Ecto neural progenitor cell (in vitro differentiated cells): ENCODE data around the gene TAF3.

Source experiments
- DNase-seq: peaks from one replicate; pipeline ENCODE4 v3.0.0-alpha.2; 2018; ENCODE audit warnings: low spot score

Gene TAF3

GRCh38 chr10:8035641-8036470 lies 217.6 kb downstream of the TAF3 start:
- peak; percentile 60 for DNase-seq

GRCh38 chr10:8036506-8037198 lies 218.3 kb downstream of the TAF3 start:
- peak; percentile 47 for DNase-seq

GRCh38 chr10:8037199-8037801 lies 219.0 kb downstream of the TAF3 start:
- peak; percentile 48 for DNase-seq

GRCh38 chr10:8037941-8038894 lies 219.9 kb downstream of the TAF3 start:
- peak; percentile 48 for DNase-seq

- DNase-seq: no peak
These were observed 221.1 kb downstream of the TAF3 start for GRCh38 chr10:8039321-8039881.

GRCh38 chr10:8040651-8041050 lies 222.3 kb downstream of the TAF3 start:
- no peak for DNase-seq

GRCh38 chr10:8041284-8041991 lies 223.1 kb downstream of the TAF3 start:
- no peak for DNase-seq

- peak; percentile 45 for DNase-seq
These were observed 223.9 kb downstream of the TAF3 start for GRCh38 chr10:8041992-8042720.

GRCh38 chr10:8042721-8043568 lies 224.6 kb downstream of the TAF3 start:
- peak; percentile 53 for DNase-seq

- peak; percentile 72 for DNase-seq
These were observed 225.4 kb downstream of the TAF3 start for GRCh38 chr10:8043569-8044306.

- DNase-seq: no peak
These were observed 226.1 kb downstream of the TAF3 start for GRCh38 chr10:8044331-8044907.

- DNase-seq: peak; percentile 60
These were observed 226.8 kb downstream of the TAF3 start for GRCh38 chr10:8044908-8045725.

- no peak for DNase-seq
These were observed 227.6 kb downstream of the TAF3 start for GRCh38 chr10:8045726-8046494.

- peak; percentile 50 for DNase-seq
These were observed 229.4 kb downstream of the TAF3 start for GRCh38 chr10:8047452-8048280.

GRCh38 chr10:8048281-8049008 lies 230.1 kb downstream of the TAF3 start:
- DNase-seq: peak; percentile 63
